Cardiac septum (tissue), 1 donor: ENCODE data around the gene NUP107. TPM values are rescaled to one million over a fixed set of nuclear protein-coding genes. Genes with fewer than 3 reads are reported as not detected.
A peak's percentile ranks its signal among the peaks of the same experiment; 100 is the strongest.

Experiments
- DNase-seq: peaks from one replicate; pipeline ENCODE4 v3.0.0-alpha.2; 2020; ENCODE audit warnings: low spot score
- intact Hi-C: fragments of 100-400 bp; cut with DNase I; formaldehyde crosslinking; loops from one replicate; pipeline ENCODE4 v1.14.0; 2022
- total RNA-seq: library from RNA; stranded (reverse); fragmentation: NEBNext Ultra II Directional; extraction: Animal tissue kit (Norgen Biotek cat#: 25700); gene quantifications from one replicate; pipeline ENCODE4 v1.2.1, GENCODE V29; 2021
- donor health status: DM: no; HTN: no; CAD: no.

The NUP107 gene
- total RNA-seq, 1 donor from 2014 or later: 23.1 TPM

GRCh38 chr12:68727776-68728175 lies 41.0 kb downstream of the NUP107 start:
- no peak for DNase-seq
- intact Hi-C loops: no loop called here

- no peak for DNase-seq
- intact Hi-C loops: no loop called here
Observed at GRCh38 chr12:68733661-68734071, 46.9 kb downstream of the NUP107 start.

GRCh38 chr12:68739891-68740290 lies 53.1 kb downstream of the NUP107 start:
- no peak for DNase-seq
- intact Hi-C loops: no loop called here

- intact Hi-C loops: no loop called here
Observed at GRCh38 chr12:68743356-68743755, 56.6 kb downstream of the NUP107 start.

GRCh38 chr12:68745376-68745903 lies 58.7 kb downstream of the NUP107 start:
- DNase-seq: no peak
- intact Hi-C loops: no loop called here

More at GRCh38 chr12:68743356-68743755, 56.6 kb downstream of the NUP107 start:
- no peak for DNase-seq

GRCh38 chr12:68745904-68746571 lies 59.3 kb downstream of the NUP107 start, which contains the start of gene SLC35E3:
Gene SLC35E3, plus strand, starts transcription at chr12:68746176. Its CDS starts 202 bp downstream, at chr12:68746378.
- DNase-seq: peak; percentile 98
- intact Hi-C loops: loop anchor here (2.0 kb wide), 1 partner anchor 63 kb away; the partner anchor contains the start of gene MDM2

GRCh38 chr12:68746572-68747180 lies 59.9 kb downstream of the NUP107 start:
- DNase-seq: peak; percentile 80

GRCh38 chr12:68749443-68749842 lies 62.7 kb downstream of the NUP107 start:
- DNase-seq: no peak
- intact Hi-C loops: no loop called here

More at GRCh38 chr12:68746572-68747180, 59.9 kb downstream of the NUP107 start:
- intact Hi-C loops: loop anchor here (2.0 kb wide), 1 partner anchor 62 kb away; the partner anchor contains the start of gene MDM2

GRCh38 chr12:68749861-68750260 lies 63.1 kb downstream of the NUP107 start:
- intact Hi-C loops: no loop called here
- no peak for DNase-seq

GRCh38 chr12:68750506-68750905 lies 63.7 kb downstream of the NUP107 start:
- no peak for DNase-seq
- intact Hi-C loops: no loop called here

GRCh38 chr12:68755536-68756243 lies 68.9 kb downstream of the NUP107 start:
- intact Hi-C loops: no loop called here
- DNase-seq: no peak

- DNase-seq: no peak
Observed at GRCh38 chr12:68759852-68760251, 73.1 kb downstream of the NUP107 start.

GRCh38 chr12:68760806-68761441 lies 74.1 kb downstream of the NUP107 start:
- intact Hi-C loops: no loop called here
- no peak for DNase-seq

More at GRCh38 chr12:68759852-68760251, 73.1 kb downstream of the NUP107 start:
- intact Hi-C loops: no loop called here

GRCh38 chr12:68761442-68761812 lies 74.6 kb downstream of the NUP107 start:
- intact Hi-C loops: no loop called here
- DNase-seq: no peak

GRCh38 chr12:68761901-68762630 lies 75.3 kb downstream of the NUP107 start:
- DNase-seq: no peak
- intact Hi-C loops: no loop called here

- no peak for DNase-seq
- intact Hi-C loops: no loop called here
Observed at GRCh38 chr12:68762691-68763090, 75.9 kb downstream of the NUP107 start.

- intact Hi-C loops: no loop called here
- DNase-seq: no peak
Observed at GRCh38 chr12:68765696-68766095, 78.9 kb downstream of the NUP107 start.

- DNase-seq: no peak
- intact Hi-C loops: no loop called here
Observed at GRCh38 chr12:68766646-68767045, 79.9 kb downstream of the NUP107 start.

GRCh38 chr12:68767191-68767590 lies 80.4 kb downstream of the NUP107 start:
- intact Hi-C loops: no loop called here
- DNase-seq: no peak
